GM23338 (cell line): ENCODE results near the gene PRPF4. TPM values are rescaled to one million over a fixed set of nuclear protein-coding genes. Genes with fewer than 3 reads are reported as not detected.

Experiments
- ATAC-seq: fragments of 200-7000 bp; cut with Tn5 transposase; 3 replicates; pipeline ENCODE4 v1.9.1; 2020
- DNase-seq: peaks from one replicate; pipeline ENCODE4 v3.0.0-alpha.2; 2015; ENCODE audit warnings: low spot score
- H2AFZ ChIP-seq: fragments of 200-600 bp; sonication (generic); 2 replicates; pipeline ENCODE4 v1.8.0; 2016; ENCODE audit warnings: antibody characterized with exemption, mild to moderate bottlenecking, moderate library complexity
- H3F3A ChIP-seq: fragments of 200-600 bp; sonication (generic); replicated peaks from 2 replicates; pipeline ENCODE4 v1.8.0; 2017; ENCODE audit warnings: antibody characterized with exemption, mixed run types, low read depth
- H3K27ac ChIP-seq: fragments of 200-600 bp; sonication (generic); 2 replicates; pipeline ENCODE4 v1.6.1; 2016; ENCODE audit warnings: low read depth
- H3K27me3 ChIP-seq: fragments of 200-600 bp; sonication (generic); 2 replicates; pipeline ENCODE4 v1.8.0; 2016; ENCODE audit warnings: mild to moderate bottlenecking, mixed run types, moderate library complexity; ENCODE audit not compliant: insufficient read depth
- H3K36me3 ChIP-seq: fragments of 200-600 bp; sonication (generic); 2 replicates; pipeline ENCODE4 v1.8.0; 2016; ENCODE audit warnings: mild to moderate bottlenecking; ENCODE audit not compliant: insufficient read depth
- H3K4me1 ChIP-seq: fragments of 200-600 bp; sonication (generic); 2 replicates; pipeline ENCODE4 v1.8.0; 2016; ENCODE audit warnings: mild to moderate bottlenecking, moderate library complexity; ENCODE audit not compliant: insufficient read depth
- H3K4me2 ChIP-seq: fragments of 200-600 bp; sonication (generic); 2 replicates; pipeline ENCODE4 v1.7.1; 2017; ENCODE audit warnings: mixed run types
- H3K4me3 ChIP-seq: fragments of 200-600 bp; sonication (generic); 2 replicates; pipeline ENCODE4 v1.6.1; 2016; ENCODE audit warnings: mixed run types
- H3K79me2 ChIP-seq: fragments of 200-600 bp; sonication (generic); replicated peaks from 2 replicates; pipeline ENCODE4 v1.8.0; 2017; ENCODE audit warnings: mild to moderate bottlenecking; ENCODE audit not compliant: insufficient read depth
- H3K9me2 ChIP-seq: fragments of 200-600 bp; sonication (generic); 2 replicates; pipeline ENCODE4 v1.8.0; 2017; ENCODE audit not compliant: insufficient read depth
- H4K20me1 ChIP-seq: fragments of 200-600 bp; sonication (generic); replicated peaks from 2 replicates; pipeline ENCODE4 v1.8.0; 2017; ENCODE audit warnings: mild to moderate bottlenecking; ENCODE audit not compliant: insufficient read depth
- H3K27ac Mint-ChIP-seq: 2 replicates; pipeline ENCODE4 v1.8.0; 2020; ENCODE audit warnings: inconsistent platforms, mild to moderate bottlenecking, moderate library complexity, mixed read lengths
- H3K27me3 Mint-ChIP-seq: 3 replicates; pipeline ENCODE4 v1.8.0; 2022; ENCODE audit warnings: low read depth, mild to moderate bottlenecking, moderate library complexity, mixed read lengths, inconsistent platforms; ENCODE audit not compliant: insufficient read depth, poor library complexity
- H3K36me3 Mint-ChIP-seq: 3 replicates; pipeline ENCODE4 v1.8.0; 2021; ENCODE audit warnings: low read depth, mild to moderate bottlenecking, inconsistent platforms, moderate library complexity, mixed read lengths
- H3K4me1 Mint-ChIP-seq: 3 replicates; pipeline ENCODE4 v1.8.0; 2020; ENCODE audit warnings: mild to moderate bottlenecking, inconsistent platforms, mixed read lengths
- H3K4me3 Mint-ChIP-seq: 3 replicates; pipeline ENCODE4 v1.8.0; 2021; ENCODE audit warnings: moderate library complexity, mild to moderate bottlenecking, inconsistent platforms, mixed read lengths
- H3K9me3 Mint-ChIP-seq: 3 replicates; pipeline ENCODE4 v1.8.0; 2020; ENCODE audit warnings: moderate library complexity, mild to moderate bottlenecking, inconsistent platforms, mixed read lengths
- CREB1 ChIP-seq: fragments of 250-450 bp; sonication (Bioruptor Pico); IDR thresholded peaks from 2 replicates; pipeline ENCODE4 v1.5.0; 2020; ENCODE audit warnings: low read depth, mild to moderate bottlenecking, moderate library complexity
- EZH2 ChIP-seq: fragments of 200-600 bp; sonication (generic); IDR thresholded peaks from one replicate; pipeline ENCODE4 v1.8.0; 2017; ENCODE audit warnings: antibody characterized with exemption, mild to moderate bottlenecking, low read depth; ENCODE audit not compliant: unreplicated experiment
- EZH2phosphoT487 ChIP-seq: fragments of 200-600 bp; sonication (generic); IDR thresholded peaks from one replicate; pipeline ENCODE4 v1.8.1; 2018; ENCODE audit warnings: antibody characterized with exemption; ENCODE audit not compliant: unreplicated experiment
- JUNB ChIP-seq: IDR thresholded peaks from one replicate; pipeline ENCODE4 v1.6.1; 2016; ENCODE audit warnings: antibody characterized with exemption; ENCODE audit not compliant: unreplicated experiment
- NANOG ChIP-seq: IDR thresholded peaks from 2 replicates; pipeline ENCODE4 v1.6.1; 2016; ENCODE audit warnings: antibody characterized with exemption, borderline replicate concordance
- POLR2AphosphoS5 ChIP-seq: IDR thresholded peaks from 2 replicates; pipeline ENCODE4 v1.6.1; 2016; ENCODE audit warnings: antibody characterized with exemption, low read depth
- REST ChIP-seq: IDR thresholded peaks from one replicate; pipeline ENCODE4 v1.6.1; 2018; ENCODE audit warnings: antibody characterized with exemption; ENCODE audit not compliant: unreplicated experiment
- STAT1 ChIP-seq: IDR thresholded peaks from one replicate; pipeline ENCODE4 v1.6.1; 2016; ENCODE audit warnings: antibody characterized with exemption; ENCODE audit not compliant: unreplicated experiment
- ZNF114 ChIP-seq: fragments of 250-450 bp; sonication (Bioruptor Pico); IDR thresholded peaks from 2 replicates; pipeline ENCODE4 v1.5.0; 2020; ENCODE audit warnings: mild to moderate bottlenecking, moderate library complexity
- ZNF331 ChIP-seq: fragments of 250-450 bp; sonication (Bioruptor Pico); IDR thresholded peaks from 2 replicates; pipeline ENCODE4 v1.5.0; 2020; ENCODE audit warnings: low read depth, mild to moderate bottlenecking, moderate library complexity
- ZNF462 ChIP-seq: fragments of 250-450 bp; sonication (Bioruptor Pico); IDR thresholded peaks from 2 replicates; pipeline ENCODE4 v1.5.0; 2020; ENCODE audit warnings: mild to moderate bottlenecking, moderate library complexity
- polyA plus RNA-seq: library from polyadenylated mRNA; unstranded; fragments of >200 nt; fragmentation: Nextera tagmentation; extraction: Ambion mirVana; gene quantifications from 2 replicates; pipeline ENCODE4 v1.2.1, GENCODE V29; 2016
- total RNA-seq: library from RNA; depleted of rRNA; stranded (reverse); fragments of >200 nt; shearing (Covaris generic); gene quantifications from 2 replicates; pipeline ENCODE4 v1.2.3, GENCODE V29; 2014
- TF ChIP-seq, protein P1 (sequence below): IDR thresholded peaks from 2 replicates; pipeline ENCODE4 v1.6.1; 2016; ENCODE audit warnings: antibody characterized with exemption
- TF ChIP-seq, protein P2 (sequence below), 2 experiments: fragments of 200-600 bp in 1 of 2; sonication (generic) in 1 of 2; conservative IDR thresholded peaks; 2 replicates each; pipeline versions ENCODE4 v1.5.1 to v1.6.1; 2016 to 2017; ENCODE audit warnings: antibody characterized with exemption in 2 of 2, low read depth in 2 of 2, mild to moderate bottlenecking in 2 of 2, moderate library complexity in 1 of 2

The PRPF4 gene
- total and polyA plus RNA-seq, 2 experiments from 2014 or later: 18.7 to 34.6 TPM

DNA sequence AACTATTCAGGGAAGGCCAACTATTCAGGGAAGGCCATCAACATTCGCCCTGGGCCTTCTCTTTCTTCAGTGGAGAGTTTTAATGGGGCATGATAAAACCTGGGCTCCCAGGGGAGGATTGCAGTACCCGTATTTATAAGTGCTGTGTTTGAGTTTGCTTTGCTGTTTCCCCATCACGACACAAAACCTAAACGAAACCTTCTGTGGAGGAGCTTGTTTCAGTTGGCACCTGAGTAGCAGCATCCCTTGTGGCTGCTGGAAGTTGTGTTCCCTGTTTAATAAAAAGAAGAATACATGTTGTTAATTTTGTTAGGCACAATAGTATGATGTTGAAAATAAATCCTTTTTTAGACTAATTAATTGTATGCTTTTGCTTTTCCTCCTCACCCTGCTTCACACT is 56.3 kb downstream of the PRPF4 start:
- no peaks in the 10 kb centered on the region for H3K9me2 ChIP-seq
- no peaks in the 10 kb centered on the region for H3K27me3 ChIP-seq
- H3K4me3 Mint-ChIP-seq: no peak overlapping the region
- H3K4me3 ChIP-seq: no peak overlapping the region
- H3F3A ChIP-seq: no peaks in the 10 kb centered on the region
- peaks cover 3% of the 10 kb centered on the region; the same call in 2 of the 3 replicates for H3K4me1 Mint-ChIP-seq
- H3K4me2 ChIP-seq: no peak overlapping the region
- no peaks in the 10 kb centered on the region for H3K4me1 ChIP-seq
- no peaks in the 10 kb centered on the region for H3K36me3 Mint-ChIP-seq
- H3K9me3 Mint-ChIP-seq: no peaks in the 10 kb centered on the region
- ATAC-seq (no peak), DNase-seq (no peak)
- no peaks in the 10 kb centered on the region for H3K36me3 ChIP-seq
- H3K27me3 Mint-ChIP-seq: no peaks in the 10 kb centered on the region
- TF ChIP-seq ZNF114 (CRISPR knock-in tag): no peak
- no peak for TF ChIP-seq CREB1 (CRISPR knock-in tag)
- no peak for TF ChIP-seq NANOG
- no peak for TF ChIP-seq STAT1
- TF ChIP-seq REST: no peak
- TF ChIP-seq JUNB: no peak
- TF ChIP-seq POLR2AphosphoS5: no peak
- TF ChIP-seq, protein P1, sequence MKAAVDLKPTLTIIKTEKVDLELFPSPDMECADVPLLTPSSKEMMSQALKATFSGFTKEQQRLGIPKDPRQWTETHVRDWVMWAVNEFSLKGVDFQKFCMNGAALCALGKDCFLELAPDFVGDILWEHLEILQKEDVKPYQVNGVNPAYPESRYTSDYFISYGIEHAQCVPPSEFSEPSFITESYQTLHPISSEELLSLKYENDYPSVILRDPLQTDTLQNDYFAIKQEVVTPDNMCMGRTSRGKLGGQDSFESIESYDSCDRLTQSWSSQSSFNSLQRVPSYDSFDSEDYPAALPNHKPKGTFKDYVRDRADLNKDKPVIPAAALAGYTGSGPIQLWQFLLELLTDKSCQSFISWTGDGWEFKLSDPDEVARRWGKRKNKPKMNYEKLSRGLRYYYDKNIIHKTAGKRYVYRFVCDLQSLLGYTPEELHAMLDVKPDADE: no peak
- TF ChIP-seq EZH2: no peak
- no peak for TF ChIP-seq ZNF331
- no peak for TF ChIP-seq ZNF462 (CRISPR knock-in tag)
- TF ChIP-seq, protein P2, sequence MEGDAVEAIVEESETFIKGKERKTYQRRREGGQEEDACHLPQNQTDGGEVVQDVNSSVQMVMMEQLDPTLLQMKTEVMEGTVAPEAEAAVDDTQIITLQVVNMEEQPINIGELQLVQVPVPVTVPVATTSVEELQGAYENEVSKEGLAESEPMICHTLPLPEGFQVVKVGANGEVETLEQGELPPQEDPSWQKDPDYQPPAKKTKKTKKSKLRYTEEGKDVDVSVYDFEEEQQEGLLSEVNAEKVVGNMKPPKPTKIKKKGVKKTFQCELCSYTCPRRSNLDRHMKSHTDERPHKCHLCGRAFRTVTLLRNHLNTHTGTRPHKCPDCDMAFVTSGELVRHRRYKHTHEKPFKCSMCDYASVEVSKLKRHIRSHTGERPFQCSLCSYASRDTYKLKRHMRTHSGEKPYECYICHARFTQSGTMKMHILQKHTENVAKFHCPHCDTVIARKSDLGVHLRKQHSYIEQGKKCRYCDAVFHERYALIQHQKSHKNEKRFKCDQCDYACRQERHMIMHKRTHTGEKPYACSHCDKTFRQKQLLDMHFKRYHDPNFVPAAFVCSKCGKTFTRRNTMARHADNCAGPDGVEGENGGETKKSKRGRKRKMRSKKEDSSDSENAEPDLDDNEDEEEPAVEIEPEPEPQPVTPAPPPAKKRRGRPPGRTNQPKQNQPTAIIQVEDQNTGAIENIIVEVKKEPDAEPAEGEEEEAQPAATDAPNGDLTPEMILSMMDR (conservative IDR thresholded peaks at IDR 0.05; ENCODE audit: low read depth in 2 of 2): no peak
- no peak for TF ChIP-seq EZH2phosphoT487
- no peak overlapping the region for H2AFZ ChIP-seq
- no peak overlapping the region for H3K27ac ChIP-seq
- H3K79me2 ChIP-seq: no peaks in the 10 kb centered on the region
- H3K27ac Mint-ChIP-seq: no peak overlapping the region
- no peaks in the 10 kb centered on the region for H4K20me1 ChIP-seq
